SU-DHL-6 (cell line): ENCODE results near the gene WDTC1.

Experiments
- CTCF ChIP-seq: fragments of 200-600 bp; sonication (generic); IDR thresholded peaks from one replicate; pipeline ENCODE4 v1.5.1; 2017; ENCODE audit warnings: antibody characterized with exemption, mild to moderate bottlenecking, low read length, moderate library complexity; ENCODE audit not compliant: insufficient read depth, poor library complexity, severe bottlenecking
- EZH2phosphoT487 ChIP-seq: fragments of 200-600 bp; sonication (generic), shearing (Covaris generic); conservative IDR thresholded peaks from 2 replicates; pipeline ENCODE4 v1.6.1; 2018; ENCODE audit warnings: mild to moderate bottlenecking, antibody characterized with exemption, low read length, moderate library complexity, mixed read lengths

GRCh38 chr1:27314737-27315136, 80.3 kb downstream of the WDTC1 start:
- TF ChIP-seq CTCF: no peak
- no peak for TF ChIP-seq EZH2phosphoT487
